Hepatocyte (in vitro differentiated cells): ENCODE measurements around the gene PCDH9. TPM values are rescaled to one million over a fixed set of nuclear protein-coding genes. Genes with fewer than 3 reads are reported as not detected.

ENCODE experiments used
- DNase-seq: peaks from one replicate; pipeline ENCODE4 v3.0.0-alpha.2; 2016; ENCODE audit warnings: low spot score
- H2AFZ ChIP-seq: fragments of 200-600 bp; sonication (generic); 2 replicates; pipeline ENCODE4 v1.6.0; 2016; ENCODE audit warnings: antibody characterized with exemption, mild to moderate bottlenecking
- H3K27ac ChIP-seq: fragments of 200-600 bp; sonication (generic); 2 replicates; pipeline ENCODE4 v1.5.1; 2016; ENCODE audit warnings: mild to moderate bottlenecking
- H3K27me3 ChIP-seq: fragments of 200-600 bp; sonication (generic); 2 replicates; pipeline ENCODE4 v1.6.1; 2016
- H3K36me3 ChIP-seq: fragments of 200-600 bp; sonication (generic); replicated peaks from 2 replicates; pipeline ENCODE4 v1.5.1; 2016; ENCODE audit warnings: low read depth; ENCODE audit not compliant: insufficient read depth
- H3K4me1 ChIP-seq: fragments of 200-600 bp; sonication (generic); 2 replicates; pipeline ENCODE4 v1.5.1; 2016; ENCODE audit warnings: mild to moderate bottlenecking, moderate library complexity; ENCODE audit not compliant: insufficient read depth
- H3K4me2 ChIP-seq: fragments of 200-600 bp; sonication (generic); 2 replicates; pipeline ENCODE4 v1.6.0; 2016
- H3K4me3 ChIP-seq: fragments of 200-600 bp; sonication (generic); 2 replicates; pipeline ENCODE4 v1.5.1; 2016; ENCODE audit warnings: mild to moderate bottlenecking
- H3K79me2 ChIP-seq: fragments of 200-600 bp; sonication (generic); 2 replicates; pipeline ENCODE4 v1.6.0; 2017; ENCODE audit warnings: mild to moderate bottlenecking
- H3K9me2 ChIP-seq: fragments of 200-600 bp; sonication (generic); replicated peaks from 2 replicates; pipeline ENCODE4 v1.6.0; 2017; ENCODE audit warnings: mild to moderate bottlenecking; ENCODE audit not compliant: insufficient read depth
- H3K9me3 ChIP-seq: fragments of 200-600 bp; sonication (generic); 2 replicates; pipeline ENCODE4 v1.5.1; 2016; ENCODE audit warnings: low read depth, mild to moderate bottlenecking
- H4K20me1 ChIP-seq: fragments of 200-600 bp; sonication (generic); 2 replicates; pipeline ENCODE4 v1.6.0; 2016; ENCODE audit warnings: mild to moderate bottlenecking; ENCODE audit not compliant: insufficient read depth, poor library complexity, severe bottlenecking
- EZH2 ChIP-seq: fragments of 200-600 bp; sonication (generic); IDR thresholded peaks from 2 replicates; pipeline ENCODE4 v1.6.1; 2016; ENCODE audit warnings: antibody characterized with exemption, mild to moderate bottlenecking, borderline replicate concordance
- EZH2phosphoT487 ChIP-seq: fragments of 200-600 bp; sonication (generic); IDR thresholded peaks from one replicate; pipeline ENCODE4 v1.6.1; 2018; ENCODE audit warnings: antibody characterized with exemption, mild to moderate bottlenecking, low read depth, moderate library complexity; ENCODE audit not compliant: unreplicated experiment, severe bottlenecking
- WGBS: methylation state at CpG from one replicate; pipeline ENCODE4 v1.1.6; 2016; ENCODE audit warnings: low lambda C conversion rate; ENCODE audit errors: missing lambda C conversion rate; 5-methylcytosine and 5-hydroxymethylcytosine counted together
- polyA plus RNA-seq: library from polyadenylated mRNA; unstranded; fragments of >200 nt; fragmentation: Nextera tagmentation; extraction: Ambion mirVana; gene quantifications from 2 replicates; pipeline ENCODE4 v1.2.1, GENCODE V29; 2016
- total RNA-seq: library from RNA; depleted of rRNA; stranded (reverse); fragments of >200 nt; gene quantifications from 2 replicates; pipeline ENCODE4 v1.2.3, GENCODE V29; 2014
- TF ChIP-seq, protein P1 (sequence below): fragments of 200-600 bp; sonication (generic); IDR thresholded peaks from 2 replicates; pipeline ENCODE4 v1.5.1; 2016; ENCODE audit warnings: antibody characterized with exemption, mild to moderate bottlenecking; ENCODE audit not compliant: poor library complexity

The PCDH9 gene
- total and polyA plus RNA-seq, 2 experiments from 2014 or later: 6.9 to 15.0 TPM

DNA sequence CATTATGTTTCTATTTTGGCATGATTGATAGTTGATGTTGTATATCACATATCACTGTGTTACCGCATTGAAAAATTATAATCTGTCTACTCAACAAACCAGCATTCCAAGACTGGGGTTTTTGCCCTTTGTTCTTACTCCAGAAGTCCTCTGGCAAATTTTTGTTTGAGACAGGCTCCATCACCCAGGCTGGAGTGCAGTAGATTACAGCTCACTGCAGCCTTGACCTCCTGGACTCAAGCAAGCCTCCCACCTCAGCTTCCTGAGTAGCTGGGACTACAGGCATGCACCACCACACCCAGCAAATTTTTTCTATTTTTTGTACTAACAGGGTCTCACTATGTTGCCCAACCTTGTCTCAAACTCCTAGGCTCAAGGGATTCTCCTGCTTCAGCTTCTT is 741.0 kb downstream of the PCDH9 start:
- H3K36me3 ChIP-seq: no peaks in the 10 kb centered on the region
- no peak overlapping the region for H2AFZ ChIP-seq
- H3K79me2 ChIP-seq: no peaks in the 10 kb centered on the region
- DNase-seq: no peak
- H3K4me2 ChIP-seq: no peak overlapping the region
- H3K27me3 ChIP-seq: no peaks in the 10 kb centered on the region
- H3K4me1 ChIP-seq: no peaks in the 10 kb centered on the region
- no peak overlapping the region for H3K27ac ChIP-seq
- WGBS: 100% methylated on average over 1 of the region's 1 CpG
- H4K20me1 ChIP-seq: no peaks in the 10 kb centered on the region
- H3K9me2 ChIP-seq: no peaks in the 10 kb centered on the region
- TF ChIP-seq EZH2phosphoT487 (no peak), EZH2 (no peak)
- TF ChIP-seq, protein P1, sequence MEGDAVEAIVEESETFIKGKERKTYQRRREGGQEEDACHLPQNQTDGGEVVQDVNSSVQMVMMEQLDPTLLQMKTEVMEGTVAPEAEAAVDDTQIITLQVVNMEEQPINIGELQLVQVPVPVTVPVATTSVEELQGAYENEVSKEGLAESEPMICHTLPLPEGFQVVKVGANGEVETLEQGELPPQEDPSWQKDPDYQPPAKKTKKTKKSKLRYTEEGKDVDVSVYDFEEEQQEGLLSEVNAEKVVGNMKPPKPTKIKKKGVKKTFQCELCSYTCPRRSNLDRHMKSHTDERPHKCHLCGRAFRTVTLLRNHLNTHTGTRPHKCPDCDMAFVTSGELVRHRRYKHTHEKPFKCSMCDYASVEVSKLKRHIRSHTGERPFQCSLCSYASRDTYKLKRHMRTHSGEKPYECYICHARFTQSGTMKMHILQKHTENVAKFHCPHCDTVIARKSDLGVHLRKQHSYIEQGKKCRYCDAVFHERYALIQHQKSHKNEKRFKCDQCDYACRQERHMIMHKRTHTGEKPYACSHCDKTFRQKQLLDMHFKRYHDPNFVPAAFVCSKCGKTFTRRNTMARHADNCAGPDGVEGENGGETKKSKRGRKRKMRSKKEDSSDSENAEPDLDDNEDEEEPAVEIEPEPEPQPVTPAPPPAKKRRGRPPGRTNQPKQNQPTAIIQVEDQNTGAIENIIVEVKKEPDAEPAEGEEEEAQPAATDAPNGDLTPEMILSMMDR: no peak
- H3K9me3 ChIP-seq: no peaks in the 10 kb centered on the region
- H3K4me3 ChIP-seq: no peak overlapping the region

DNA sequence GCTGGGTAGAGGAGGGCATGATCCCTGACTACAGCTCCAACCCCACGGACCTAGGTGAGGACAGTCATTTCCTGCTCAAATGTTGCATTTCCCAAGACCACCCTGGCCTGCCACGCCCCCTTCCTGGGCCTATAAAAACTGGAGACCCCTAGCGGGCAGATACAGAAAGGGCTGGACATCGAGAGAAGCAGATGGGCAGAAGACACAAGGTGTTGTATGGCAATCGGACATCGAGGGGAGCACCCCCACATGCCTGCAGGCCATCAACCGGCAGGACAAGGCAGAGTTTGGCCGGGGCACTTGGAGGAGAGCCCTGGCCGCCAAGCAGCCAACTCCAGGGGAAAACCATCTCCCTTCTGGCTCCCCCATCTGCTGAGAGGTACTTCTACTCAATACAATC is 746.4 kb downstream of the PCDH9 start:
- H3K4me1 ChIP-seq: no peaks in the 10 kb centered on the region
- H2AFZ ChIP-seq: no peak overlapping the region
- H3K4me3 ChIP-seq: no peak overlapping the region
- no peaks in the 10 kb centered on the region for H4K20me1 ChIP-seq
- no peaks in the 10 kb centered on the region for H3K79me2 ChIP-seq
- DNase-seq: no peak
- H3K9me3 ChIP-seq: no peaks in the 10 kb centered on the region
- H3K27ac ChIP-seq: no peak overlapping the region
- H3K4me2 ChIP-seq: no peak overlapping the region
- 90% methylated on average over 9 of the region's 9 CpGs for WGBS
- H3K36me3 ChIP-seq: no peaks in the 10 kb centered on the region
- H3K9me2 ChIP-seq: no peaks in the 10 kb centered on the region
- TF ChIP-seq, protein P1: no peak
- TF ChIP-seq EZH2: no peak
- no peak for TF ChIP-seq EZH2phosphoT487
- H3K27me3 ChIP-seq: no peaks in the 10 kb centered on the region

DNA sequence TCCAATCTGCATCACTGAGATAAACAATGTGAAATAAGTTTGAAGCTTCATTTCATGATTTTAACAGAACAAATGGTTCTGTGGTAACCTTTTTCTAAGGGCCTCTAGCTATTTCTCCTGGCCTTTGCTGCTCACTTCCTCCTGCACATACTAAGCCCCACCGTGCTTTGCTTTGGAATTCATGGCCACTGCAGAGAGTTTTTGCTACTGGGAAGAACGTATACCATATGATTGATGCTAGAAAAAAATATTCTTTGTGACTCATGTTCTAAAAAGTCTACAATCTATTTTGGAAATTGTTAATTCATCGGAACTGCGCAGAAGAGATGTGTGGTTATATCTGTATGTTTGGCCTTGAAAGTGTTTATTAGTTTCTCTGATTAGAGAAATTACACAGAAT is 747.3 kb downstream of the PCDH9 start:
- Histone ChIP-seq H3K4me1 (no peaks in the 10 kb centered on the region), H3K9me2 (no peaks in the 10 kb centered on the region), H4K20me1 (no peaks in the 10 kb centered on the region), H3K27me3 (no peaks in the 10 kb centered on the region), H3K27ac (no peak overlapping the region), H3K4me2 (no peak overlapping the region), H3K36me3 (no peaks in the 10 kb centered on the region), H3K4me3 (no peak overlapping the region), H3K9me3 (no peaks in the 10 kb centered on the region), H2AFZ (no peak overlapping the region), H3K79me2 (no peaks in the 10 kb centered on the region)
- WGBS: 75% methylated on average over 4 of the region's 4 CpGs
- TF ChIP-seq EZH2phosphoT487: no peak
- no peak for TF ChIP-seq EZH2
- TF ChIP-seq, protein P1: no peak
- no peak for DNase-seq

DNA sequence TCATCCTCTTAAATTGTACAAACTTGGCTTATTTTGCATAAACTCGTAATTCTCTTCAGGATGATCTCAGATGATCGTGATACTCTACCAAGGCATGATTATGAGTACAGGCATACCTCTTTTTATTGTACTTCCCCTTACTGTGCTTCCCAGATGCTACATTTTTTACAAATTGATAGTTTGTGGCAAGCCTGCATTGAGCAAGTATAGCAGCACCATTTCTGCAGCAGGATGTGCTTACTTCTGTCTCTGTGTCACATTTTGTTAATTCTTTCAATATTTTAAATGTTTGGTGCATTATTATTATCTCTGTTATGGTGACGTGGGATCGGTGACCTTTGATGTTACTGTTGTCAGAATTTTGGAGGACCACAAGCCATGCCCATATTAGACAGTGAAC is 752.3 kb downstream of the PCDH9 start:
- no peaks in the 10 kb centered on the region for H3K36me3 ChIP-seq
- H3K27me3 ChIP-seq: no peaks in the 10 kb centered on the region
- no peaks in the 10 kb centered on the region for H4K20me1 ChIP-seq
- no peak for TF ChIP-seq EZH2phosphoT487
- TF ChIP-seq, protein P1: no peak
- no peak overlapping the region for H3K27ac ChIP-seq
- H2AFZ ChIP-seq: no peak overlapping the region
- H3K9me2 ChIP-seq: no peaks in the 10 kb centered on the region
- H3K4me1 ChIP-seq: no peaks in the 10 kb centered on the region
- H3K9me3 ChIP-seq: no peaks in the 10 kb centered on the region
- DNase-seq: no peak
- WGBS: 76% methylated on average over 4 of the region's 4 CpGs
- no peak overlapping the region for H3K4me3 ChIP-seq
- H3K79me2 ChIP-seq: no peaks in the 10 kb centered on the region
- H3K4me2 ChIP-seq: no peak overlapping the region
